Tibial nerve (tissue), 4 donors: ENCODE measurements around the gene KCNH1. TPM values are rescaled to one million over a fixed set of nuclear protein-coding genes. Genes with fewer than 3 reads are reported as not detected.

ENCODE experiments used
- DNase-seq, 2 donors: peaks; one replicate each; pipeline ENCODE4 v3.0.0-alpha.2; 2019; ENCODE audit warnings: low spot score in 2 of 2
- H3K27ac ChIP-seq, 4 donors: fragments of 200-600 bp; sonication (generic) in 3 of 4; one replicate each; pipeline ENCODE4 v1.5.1; 2017 to 2019; ENCODE audit warnings: mild to moderate bottlenecking in 1 of 4
- H3K27me3 ChIP-seq, 2 donors: fragments of 200-600 bp; sonication (generic) in 1 of 2; one replicate each; pipeline versions ENCODE4 v1.5.1 to v1.6.0; 2017 to 2019
- H3K36me3 ChIP-seq, 3 donors: fragments of 200-600 bp; sonication (generic); one replicate each; pipeline ENCODE4 v1.5.1; 2018 to 2019
- H3K4me1 ChIP-seq, 4 donors: fragments of 200-600 bp; sonication (generic) in 3 of 4; one replicate each; pipeline ENCODE4 v1.5.1; 2017 to 2019
- H3K4me3 ChIP-seq, 4 donors: fragments of 200-600 bp; sonication (generic) in 3 of 4; one replicate each; pipeline ENCODE4 v1.5.1; 2017 to 2019; ENCODE audit warnings: mild to moderate bottlenecking in 1 of 4, moderate library complexity in 1 of 4
- H3K9me3 ChIP-seq, 4 donors: fragments of 200-600 bp; sonication (generic) in 3 of 4; one replicate each; pipeline ENCODE4 v1.5.1; 2017 to 2019
- CTCF ChIP-seq, 5 experiments: fragments of 200-600 bp in 3 of 5; fragments of 450-650 bp in 2 of 5; sonication (generic) in 3 of 5; IDR thresholded peaks; one replicate each; pipeline ENCODE4 v1.5.1; 2016 to 2019; ENCODE audit warnings: antibody characterized with exemption in 5 of 5, mild to moderate bottlenecking in 3 of 5, moderate library complexity in 2 of 5
- EP300 ChIP-seq, 2 donors: sonication (generic); formaldehyde crosslinking; IDR thresholded peaks; one replicate each; pipeline ENCODE4 v1.6.1; 2017; ENCODE audit warnings: antibody characterized with exemption in 2 of 2, mild to moderate bottlenecking in 1 of 2
- POLR2A ChIP-seq, 2 donors: fragments of 450-650 bp; IDR thresholded peaks; one replicate each; pipeline ENCODE4 v1.6.1; 2017; ENCODE audit warnings: antibody characterized with exemption in 2 of 2, mild to moderate bottlenecking in 2 of 2, moderate library complexity in 2 of 2
- WGBS, 2 donors: methylation state at CpG; one replicate each; pipeline ENCODE4 v1.1.5; 2018; 5-methylcytosine and 5-hydroxymethylcytosine counted together
- total RNA-seq, 4 donors: library from RNA; depleted of rRNA; stranded (reverse); fragments of >200 nt; gene quantifications; one replicate each; pipeline ENCODE4 v1.1.0, GENCODE V29; 2016

The KCNH1 gene
- total RNA-seq, 4 donors from 2014 or later: 1.9 to 10.0 (median 3.6) TPM

- WGBS, 2 donors: 31 to 44% methylated on average over 4 of the region's 4 CpGs
- Histone ChIP-seq H3K27ac (no peak overlapping the region), H3K9me3 (no peaks in the 10 kb centered on the region), H3K4me3 (no peak overlapping the region), H3K36me3 (no peaks in the 10 kb centered on the region), H3K4me1 (no peaks in the 10 kb centered on the region), H3K27me3 (no peaks in the 10 kb centered on the region)
- TF ChIP-seq POLR2A (IDR thresholded peaks at IDR 0.05): no peak
- TF ChIP-seq EP300 (IDR thresholded peaks at IDR 0.05): no peak
- no peak for TF ChIP-seq CTCF (IDR thresholded peaks at IDR 0.05)
- DNase-seq: no peak
Measured at GRCh38 chr1:210855440-210855839, 278.5 kb downstream of the KCNH1 start.

GRCh38 chr1:210853276-210853675, 280.7 kb downstream of the KCNH1 start:
- H3K9me3 ChIP-seq: no peaks in the 10 kb centered on the region
- H3K36me3 ChIP-seq: no peaks in the 10 kb centered on the region
- no peak overlapping the region for H3K27ac ChIP-seq
- TF ChIP-seq CTCF (IDR thresholded peaks at IDR 0.05) (no peak), EP300 (IDR thresholded peaks at IDR 0.05) (no peak), POLR2A (IDR thresholded peaks at IDR 0.05) (no peak)
- no peaks in the 10 kb centered on the region for H3K4me1 ChIP-seq
- no peaks in the 10 kb centered on the region for H3K27me3 ChIP-seq
- DNase-seq: no peak
- no peak overlapping the region for H3K4me3 ChIP-seq

DNA sequence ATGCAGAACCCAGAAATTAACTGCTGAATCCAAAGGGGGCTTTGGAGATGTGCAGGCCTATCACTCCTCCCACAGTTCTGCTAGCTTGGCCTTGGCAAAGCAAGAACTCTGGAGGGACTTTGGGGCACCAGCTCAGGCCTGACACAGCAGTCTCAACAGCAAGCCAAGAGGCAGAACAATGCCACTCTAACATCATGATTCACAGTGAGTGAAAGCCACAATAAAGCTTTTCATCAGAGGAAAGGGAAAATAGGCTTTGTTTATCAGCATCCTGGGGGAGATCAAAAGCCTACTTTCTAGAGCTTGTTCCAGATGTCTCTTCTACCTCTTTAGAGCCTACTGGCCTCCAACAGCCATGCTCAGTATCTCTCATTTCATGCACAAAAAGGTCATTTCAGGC, 283.4 kb downstream of the KCNH1 start:
- H3K4me3 ChIP-seq: no peak overlapping the region
- no peaks in the 10 kb centered on the region for H3K36me3 ChIP-seq
- H3K9me3 ChIP-seq: no peaks in the 10 kb centered on the region
- H3K27me3 ChIP-seq: no peaks in the 10 kb centered on the region
- DNase-seq: no peak
- H3K4me1 ChIP-seq: no peaks in the 10 kb centered on the region
- TF ChIP-seq CTCF (IDR thresholded peaks at IDR 0.05): no peak
- no peak for TF ChIP-seq EP300 (IDR thresholded peaks at IDR 0.05)
- TF ChIP-seq POLR2A (IDR thresholded peaks at IDR 0.05): no peak
- H3K27ac ChIP-seq: no peak overlapping the region

DNA sequence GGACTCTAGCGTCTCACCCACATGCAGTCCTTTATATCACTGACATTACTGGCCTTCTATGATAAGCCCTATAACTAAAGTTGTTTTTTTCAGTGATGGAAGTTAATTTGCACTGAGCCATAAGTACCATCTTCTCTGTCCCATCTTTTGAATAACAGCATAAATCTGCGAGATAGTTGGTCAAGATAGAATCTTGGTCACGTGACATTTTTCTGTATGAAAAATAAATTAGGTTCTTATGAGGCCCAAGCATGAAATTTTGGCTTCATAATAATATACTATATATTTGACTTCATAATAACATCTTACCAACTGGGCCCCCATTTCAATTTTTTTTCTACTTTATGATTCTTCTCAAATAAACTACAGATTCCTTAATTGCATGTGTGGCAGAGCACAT, 285.5 kb downstream of the KCNH1 start:
- Histone ChIP-seq H3K4me1 (no peaks in the 10 kb centered on the region), H3K27ac (no peak overlapping the region), H3K36me3 (no peaks in the 10 kb centered on the region), H3K27me3 (no peaks in the 10 kb centered on the region), H3K9me3 (no peaks in the 10 kb centered on the region), H3K4me3 (no peak overlapping the region)
- no peak for DNase-seq
- WGBS, 2 donors: 91% methylated on average over 3 of the region's 3 CpGs
- TF ChIP-seq EP300 (IDR thresholded peaks at IDR 0.05) (no peak), CTCF (IDR thresholded peaks at IDR 0.05) (no peak), POLR2A (IDR thresholded peaks at IDR 0.05) (no peak)

DNA sequence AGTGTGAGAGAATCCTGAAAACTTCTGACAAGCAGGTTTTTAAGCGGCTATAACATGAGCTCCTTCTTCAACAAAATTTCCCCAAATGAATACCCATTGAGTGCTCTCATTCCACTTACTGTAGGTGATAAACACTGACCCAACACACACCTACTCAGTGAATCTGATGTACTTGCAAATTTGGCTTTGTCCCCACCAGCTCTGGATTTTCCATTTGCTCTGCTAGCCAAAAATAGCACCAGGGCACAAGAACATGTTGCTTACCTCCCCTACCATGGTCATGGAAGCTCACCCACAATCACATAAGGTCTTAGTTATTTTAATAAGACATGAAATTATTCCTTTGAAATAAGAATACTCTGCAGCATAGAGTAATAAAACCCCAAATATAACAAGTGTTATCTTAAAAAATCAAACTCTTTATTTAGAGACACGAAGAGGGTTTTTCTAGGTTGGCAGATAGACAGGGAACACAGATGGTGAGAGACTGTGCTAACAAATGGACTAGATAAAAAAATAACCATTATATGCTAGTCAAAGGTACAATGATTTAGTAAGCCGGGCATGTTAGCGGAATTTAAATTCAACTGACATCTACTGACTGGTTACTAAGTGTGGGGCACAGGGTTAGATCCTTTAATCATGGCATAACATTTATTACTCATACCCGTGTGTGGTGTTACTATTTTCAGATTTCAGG, 291.9 kb downstream of the KCNH1 start:
- H3K4me3 ChIP-seq: no peak overlapping the region
- no peak for DNase-seq
- H3K4me1 ChIP-seq: no peaks in the 10 kb centered on the region
- WGBS, 2 donors: 76% methylated on average over 5 of the region's 5 CpGs
- no peaks in the 10 kb centered on the region for H3K36me3 ChIP-seq
- no peak overlapping the region for H3K27ac ChIP-seq
- TF ChIP-seq CTCF (IDR thresholded peaks at IDR 0.05) (no peak), POLR2A (IDR thresholded peaks at IDR 0.05) (no peak)
- H3K27me3 ChIP-seq: no peaks in the 10 kb centered on the region
- peaks cover 0 to 7% (median 0%) of the 10 kb centered on the region in 4 donors for H3K9me3 ChIP-seq
